Left colon (tissue), 2 donors: ENCODE measurements around the gene RABGAP1L. TPM values are rescaled to one million over a fixed set of nuclear protein-coding genes. Genes with fewer than 3 reads are reported as not detected.
"Not testable (repeated sequence)": the region's sequence is repeated elsewhere in the genome, so short reads cannot be mapped to it uniquely, and the experiment has no call there.

Experiments
- ATAC-seq: fragments of 200-7000 bp; cut with Tn5 transposase; one replicate; pipeline ENCODE4 v1.9.1; 2020; ENCODE audit warnings: mild to moderate bottlenecking, moderate library complexity
- DNase-seq, 2 donors: peaks; one replicate each; pipeline ENCODE4 v3.0.0-alpha.2; 2020
- intact Hi-C, 2 donors: fragments of 100-400 bp; cut with DNase I in 1 of 2; cut with micrococcal nuclease in 1 of 2; formaldehyde crosslinking; loops; one replicate each; pipeline versions ENCODE4 v1.11.2 to v1.14.0; 2022; cut with DNase I, micrococcal nuclease
- total RNA-seq, 2 donors: library from RNA; stranded (reverse); fragmentation: NEBNext Ultra II Directional; extraction: Animal tissue kit (Norgen Biotek cat#: 25700); gene quantifications; one replicate each; pipeline ENCODE4 v1.2.1, GENCODE V29; 2021
- donor health status: DM: no; HTN: no; CAD: no.
- donor health status: DM: yes; HTN: yes; CAD: no.

The RABGAP1L gene
- total RNA-seq, 2 donors from 2014 or later, result 67.8 to 70.4 TPM

GRCh38 chr1:174269989-174270651 is 110.8 kb downstream of the RABGAP1L start:
- ATAC-seq, result peak; percentile 90
- no peak for DNase-seq
- intact Hi-C loops, result loop anchor here in 1 of 2 donors (5.0 kb wide), 1 partner anchor 472 kb away; no protein-coding TSS in a partner anchor

- intact Hi-C loops, result no loop called here
- DNase-seq, result no peak
- no peak for ATAC-seq
Observed at GRCh38 chr1:174273190-174273589, 113.9 kb downstream of the RABGAP1L start.

GRCh38 chr1:174273776-174274175 is 114.5 kb downstream of the RABGAP1L start:
- no peak for DNase-seq
- ATAC-seq, result no peak
- intact Hi-C loops, result no loop called here

- intact Hi-C loops, result no loop called here
- DNase-seq (no peak), ATAC-seq (no peak)
Observed at GRCh38 chr1:174274452-174274851, 115.1 kb downstream of the RABGAP1L start.

- ATAC-seq (no peak), DNase-seq (no peak)
- intact Hi-C loops, result no loop called here
Observed at GRCh38 chr1:174274884-174275283, 115.6 kb downstream of the RABGAP1L start.

- ATAC-seq, result no peak
- intact Hi-C loops, result no loop called here
- no peak for DNase-seq
Observed at GRCh38 chr1:174276087-174276486, 116.8 kb downstream of the RABGAP1L start.

- intact Hi-C loops, result no loop called here
- ATAC-seq, result no peak
- no peak for DNase-seq
Observed at GRCh38 chr1:174284052-174284451, 124.7 kb downstream of the RABGAP1L start.

GRCh38 chr1:174286042-174286441 is 126.7 kb downstream of the RABGAP1L start:
- no peak for DNase-seq

GRCh38 chr1:174289644-174290310 is 130.5 kb downstream of the RABGAP1L start:
- DNase-seq, result no peak
- intact Hi-C loops, result no loop called here
- no peak for ATAC-seq

More at GRCh38 chr1:174286042-174286441, 126.7 kb downstream of the RABGAP1L start:
- intact Hi-C loops, result no loop called here
- ATAC-seq, result no peak

- intact Hi-C loops, result no loop called here
- ATAC-seq (no peak), DNase-seq (no peak)
Observed at GRCh38 chr1:174291059-174291458, 131.7 kb downstream of the RABGAP1L start.

GRCh38 chr1:174296309-174296708 is 137.0 kb downstream of the RABGAP1L start:
- ATAC-seq (no peak), DNase-seq (no peak)
- intact Hi-C loops, result no loop called here

GRCh38 chr1:174297351-174297750 is 138.0 kb downstream of the RABGAP1L start:
- DNase-seq (no peak), ATAC-seq (no peak)
- intact Hi-C loops, result no loop called here

- DNase-seq (no peak), ATAC-seq (no peak)
Observed at GRCh38 chr1:174301295-174302077, 142.2 kb downstream of the RABGAP1L start.

GRCh38 chr1:174308604-174309003 is 149.3 kb downstream of the RABGAP1L start:
- intact Hi-C loops, result no loop called here
- ATAC-seq, result no peak
- no peak for DNase-seq

More at GRCh38 chr1:174301295-174302077, 142.2 kb downstream of the RABGAP1L start:
- intact Hi-C loops, result no loop called here

- intact Hi-C loops, result no loop called here
- ATAC-seq, result no peak
- DNase-seq, result no peak
Observed at GRCh38 chr1:174309490-174309889, 150.2 kb downstream of the RABGAP1L start.

- ATAC-seq, result no peak
- no peak for DNase-seq
- intact Hi-C loops, result no loop called here
Observed at GRCh38 chr1:174314433-174314832, 155.1 kb downstream of the RABGAP1L start.

GRCh38 chr1:174315239-174315638 is 155.9 kb downstream of the RABGAP1L start:
- DNase-seq (no peak), ATAC-seq (no peak)
- intact Hi-C loops, result no loop called here

- DNase-seq, ATAC-seq, intact Hi-C loops: not testable (repeated sequence)
Observed at GRCh38 chr1:174320897-174321296, 161.6 kb downstream of the RABGAP1L start.

GRCh38 chr1:174322202-174322862 is 163.0 kb downstream of the RABGAP1L start:
- ATAC-seq (peak; percentile 59), DNase-seq (no peak)
- intact Hi-C loops, result no loop called here
